H1 (cell line): ENCODE data around the gene FGF1. TPM values are rescaled to one million over a fixed set of nuclear protein-coding genes. Genes with fewer than 3 reads are reported as not detected.

Experiments used
- CTCF ChIA-PET: fragments of 300-600 bp; sonication (Branson Sonifier 250); formaldehyde crosslinking; loops from one replicate; lab custom pipeline; 2021; ENCODE audit not compliant: partially characterized antibody; lab: Charles Lee
- POLR2A ChIA-PET: fragments of 300-600 bp; sonication (Branson Sonifier 250); formaldehyde crosslinking; loops from one replicate; lab custom pipeline; 2021; ENCODE audit warnings: inconsistent platforms; ENCODE audit not compliant: partially characterized antibody; lab: Charles Lee
- DNase-seq, 2 experiments: peaks; one replicate each; pipeline versions ENCODE4 v3.0.0 to v3.0.0-alpha.2; 2010 to 2022; ENCODE audit warnings: low spot score in 2 of 2, low read depth in 1 of 2, mixed read lengths in 1 of 2
- FAIRE-seq: peaks from 2 replicates; lab custom pipeline; 2011; peaks lifted over from hg19 to GRCh38; lab: Jason Lieb, UNC
- H2AFZ ChIP-seq: 2 replicates; pipeline ENCODE4 v1.8.1; 2012; ENCODE audit warnings: low read length, inconsistent platforms
- H2AK5ac ChIP-seq: 2 replicates; pipeline ENCODE4 v1.6.1; 2013; ENCODE audit warnings: low read depth, low read length
- H2BK120ac ChIP-seq: replicated peaks from 2 replicates; pipeline ENCODE3; 2013; ENCODE audit warnings: low read depth, low read length, inconsistent platforms
- H2BK12ac ChIP-seq: 2 replicates; pipeline ENCODE4 v1.6.1; 2013; ENCODE audit warnings: low read depth, low read length
- H2BK15ac ChIP-seq: 2 replicates; pipeline ENCODE4 v1.6.1; 2013; ENCODE audit warnings: low read length
- H2BK20ac ChIP-seq: 2 replicates; pipeline ENCODE4 v1.6.1; 2013; ENCODE audit warnings: low read length
- H2BK5ac ChIP-seq: 2 replicates; pipeline ENCODE4 v1.6.1; 2013; ENCODE audit warnings: low read depth, low read length
- H3K14ac ChIP-seq: 2 replicates; pipeline ENCODE4 v1.6.1; 2013; ENCODE audit warnings: inconsistent platforms; ENCODE audit not compliant: insufficient read length
- H3K18ac ChIP-seq: 2 replicates; pipeline ENCODE4 v1.6.1; 2013; ENCODE audit warnings: low read length; ENCODE audit errors: extremely low read depth
- H3K23ac ChIP-seq: 2 replicates; pipeline ENCODE4 v1.6.1; 2013; ENCODE audit warnings: inconsistent platforms; ENCODE audit not compliant: insufficient read length
- H3K23me2 ChIP-seq: 2 replicates; pipeline ENCODE4 v1.6.1; 2013; ENCODE audit warnings: low read depth, low read length
- H3K27ac ChIP-seq: 2 replicates; pipeline ENCODE4 v1.6.1; 2011; ENCODE audit warnings: low read depth, low read length, inconsistent platforms
- H3K27me3 ChIP-seq, 4 experiments: replicated peaks in 1 of 4; 1 replicate in 1 of 4; 2 replicates in 3 of 4; pipeline versions ENCODE4 v1.6.1 to v1.8.1; 2011 to 2013; ENCODE audit warnings: low read length in 3 of 4, mild to moderate bottlenecking in 3 of 4, inconsistent platforms in 2 of 4, mixed read lengths in 2 of 4, moderate library complexity in 1 of 4; ENCODE audit not compliant: control insufficient read depth in 3 of 4, insufficient read depth in 3 of 4; ENCODE audit errors: extremely low read depth in 1 of 4
- H3K36me3 ChIP-seq, 4 experiments: 2 replicates each; pipeline versions ENCODE4 v1.6.1 to v1.8.1; 2011 to 2013; ENCODE audit warnings: mild to moderate bottlenecking in 4 of 4, low read length in 3 of 4, moderate library complexity in 2 of 4, control low read depth in 1 of 4, inconsistent platforms in 1 of 4; ENCODE audit not compliant: insufficient read depth in 4 of 4, control insufficient read depth in 2 of 4
- H3K4ac ChIP-seq: replicated peaks from 2 replicates; pipeline ENCODE3; 2013; ENCODE audit warnings: low read length, low read depth, mixed read lengths, inconsistent platforms; ENCODE audit not compliant: insufficient read length
- H3K4me1 ChIP-seq, 4 experiments: replicated peaks in 1 of 4; 1 replicate in 1 of 4; 2 replicates in 3 of 4; pipeline versions ENCODE4 v1.6.1 to v1.8.1; 2011 to 2013; ENCODE audit warnings: low read length in 3 of 4, inconsistent platforms in 2 of 4, mixed read lengths in 1 of 4; ENCODE audit not compliant: insufficient read depth in 4 of 4, control insufficient read depth in 3 of 4
- H3K4me2 ChIP-seq, 2 experiments: 2 replicates each; pipeline versions ENCODE4 v1.6.1 to v1.8.1; 2011 to 2013; ENCODE audit warnings: low read depth in 2 of 2, low read length in 2 of 2, control low read depth in 1 of 2, inconsistent platforms in 1 of 2, mild to moderate bottlenecking in 1 of 2; ENCODE audit not compliant: insufficient read depth in 1 of 2
- H3K4me3 ChIP-seq, 4 experiments: fragments of 200-600, 300-600 bp in 1 of 4; sonication (generic), shearing (Covaris generic), sonication (Bioruptor Twin) in 1 of 4; 2 replicates each; pipeline versions ENCODE4 v1.5.1 to v1.8.1; 2011 to 2016; ENCODE audit warnings: low read length in 4 of 4, low read depth in 3 of 4, control low read depth in 2 of 4, inconsistent platforms in 2 of 4, mild to moderate bottlenecking in 2 of 4, mixed read lengths in 1 of 4, moderate library complexity in 1 of 4; ENCODE audit not compliant: insufficient read depth in 2 of 4; ENCODE audit errors: extremely low read depth in 1 of 4
- H3K56ac ChIP-seq: replicated peaks from 2 replicates; pipeline ENCODE3; 2013; ENCODE audit warnings: low read depth, mild to moderate bottlenecking, mixed read lengths, low read length, inconsistent platforms; ENCODE audit not compliant: insufficient read length
- H3K79me1 ChIP-seq: 2 replicates; pipeline ENCODE4 v1.6.1; 2013; ENCODE audit warnings: low read depth, low read length, control low read depth
- H3K79me2 ChIP-seq, 2 experiments: 2 replicates each; pipeline versions ENCODE4 v1.6.1 to v1.8.1; 2012 to 2013; ENCODE audit warnings: low read length in 2 of 2, mild to moderate bottlenecking in 2 of 2, inconsistent platforms in 1 of 2; ENCODE audit not compliant: insufficient read depth in 2 of 2, control insufficient read depth in 1 of 2
- H3K9ac ChIP-seq, 4 experiments: replicated peaks in 1 of 4; 1 replicate in 1 of 4; 2 replicates in 3 of 4; pipeline versions ENCODE4 v1.6.1 to v1.8.1; 2011 to 2013; ENCODE audit warnings: low read depth in 3 of 4, low read length in 3 of 4, control low read depth in 2 of 4, mild to moderate bottlenecking in 2 of 4, moderate library complexity in 2 of 4, inconsistent platforms in 1 of 4; ENCODE audit errors: extremely low read depth in 1 of 4
- H3K9me3 ChIP-seq, 2 experiments: 2 replicates each; pipeline versions ENCODE4 v1.6.1 to v1.8.1; 2012 to 2013; ENCODE audit warnings: mild to moderate bottlenecking in 2 of 2, moderate library complexity in 2 of 2, control low read depth in 1 of 2, inconsistent platforms in 1 of 2, low read depth in 1 of 2, low read length in 1 of 2, mixed read lengths in 1 of 2; ENCODE audit not compliant: insufficient read depth in 2 of 2
- H4K20me1 ChIP-seq, 2 experiments: replicated peaks in 1 of 2; 2 replicates each; pipeline versions ENCODE3 to v1.8.1; 2011 to 2013; ENCODE audit warnings: inconsistent platforms in 2 of 2, low read length in 2 of 2, mild to moderate bottlenecking in 1 of 2; ENCODE audit not compliant: insufficient read depth in 2 of 2, control insufficient read depth in 1 of 2
- H4K5ac ChIP-seq: 2 replicates; pipeline ENCODE4 v1.6.1; 2013; ENCODE audit warnings: low read length, low read depth, mixed read lengths, inconsistent platforms; ENCODE audit not compliant: insufficient read length
- H4K8ac ChIP-seq: 2 replicates; pipeline ENCODE4 v1.8.0; 2013; ENCODE audit warnings: mild to moderate bottlenecking, moderate library complexity, low read length, inconsistent platforms; ENCODE audit not compliant: insufficient read depth; ENCODE audit errors: extremely low read depth
- H4K91ac ChIP-seq: replicated peaks from 2 replicates; pipeline ENCODE3; 2013; ENCODE audit warnings: low read length, mixed read lengths, inconsistent platforms; ENCODE audit not compliant: insufficient read length
- BACH1 ChIP-seq: IDR thresholded peaks from 2 replicates; pipeline ENCODE4 v1.6.1; 2012; ENCODE audit warnings: low read length, improper control_type of control experiment
- BCL11A ChIP-seq, 2 experiments: IDR thresholded peaks; one replicate each; pipeline ENCODE4 v1.6.1; 2011; ENCODE audit warnings: low read depth in 2 of 2, low read length in 2 of 2, mild to moderate bottlenecking in 2 of 2
- CBX5 ChIP-seq: fragments of 300-800, 300-1000 bp; sonication (generic); IDR thresholded peaks from 2 replicates; pipeline ENCODE4 v1.7.1; 2016; ENCODE audit warnings: antibody characterized with exemption, low read length, low read depth
- CTBP2 ChIP-seq: IDR thresholded peaks from 2 replicates; pipeline ENCODE4 v1.7.0; 2011; ENCODE audit warnings: borderline replicate concordance, mild to moderate bottlenecking, moderate library complexity, mixed read lengths, low read length; ENCODE audit not compliant: insufficient read depth, insufficient read length
- KDM5A ChIP-seq: fragments of 200-600 bp; IDR thresholded peaks from 2 replicates; pipeline ENCODE4 v1.7.1; 2012; ENCODE audit warnings: mild to moderate bottlenecking, low read length, inconsistent platforms, mixed read lengths
- RAD21 ChIP-seq, 2 experiments: IDR thresholded peaks in 1 of 2; conservative IDR thresholded peaks in 1 of 2; 2 replicates each; pipeline ENCODE4 v1.6.1; 2011; ENCODE audit warnings: low read depth in 2 of 2, low read length in 2 of 2, improper control_type of control experiment in 1 of 2, inconsistent platforms in 1 of 2, mild to moderate bottlenecking in 1 of 2, moderate library complexity in 1 of 2
- SIX5 ChIP-seq: IDR thresholded peaks from 2 replicates; pipeline ENCODE4 v1.6.1; 2011; ENCODE audit warnings: mild to moderate bottlenecking, low read depth, low read length
- SP2 ChIP-seq: IDR thresholded peaks from 2 replicates; pipeline ENCODE4 v1.6.1; 2012; ENCODE audit warnings: mild to moderate bottlenecking, low read length, inconsistent platforms
- WGBS, 2 experiments: shearing (Covaris generic) in 1 of 2; methylation state at CpG; one replicate each; pipeline versions ENCODE4 v1.1.6 to v1.1.7; 2013 to 2015; ENCODE audit warnings: low lambda C conversion rate in 2 of 2, mixed read lengths in 2 of 2, inconsistent platforms in 1 of 2, low coverage in 1 of 2, missing lambda C conversion rate in 1 of 2; ENCODE audit not compliant: insufficient replicate concordance in 2 of 2, insufficient coverage in 1 of 2, insufficient read length in 1 of 2; ENCODE audit errors: extremely low coverage in 1 of 2, missing lambda C conversion rate in 1 of 2; 5-methylcytosine and 5-hydroxymethylcytosine counted together
- polyA plus RNA-seq, 7 experiments: library from polyadenylated mRNA; depleted of rRNA in 3 of 7; stranded (reverse) in 5 of 7; unstranded in 2 of 7; fragments of >200 nt in 5 of 7; fragments of 200-250 nt in 2 of 7; gene quantifications; 1 replicate in 5 of 7; 2 replicates in 1 of 7; 4 replicates in 1 of 7; pipeline versions ENCODE4 v1.2.1 to v1.2.3, GENCODE V29; 2011 to 2013; ENCODE audit warnings: missing spikeins in 2 of 7, mixed read lengths in 2 of 7
- total RNA-seq: library from RNA; stranded (reverse); fragmentation: NEBNext Ultra II Directional; extraction: Animal tissue kit (Norgen Biotek cat#: 25700); gene quantifications from 2 replicates; pipeline ENCODE4 v1.2.1, GENCODE V29; 2021
- TF ChIP-seq, protein P1 (sequence below): IDR thresholded peaks from 2 replicates; pipeline ENCODE4 v1.6.1; 2011; ENCODE audit warnings: low read depth, mild to moderate bottlenecking, low read length; ENCODE audit not compliant: insufficient read depth
- TF ChIP-seq, protein P2 (sequence below): IDR thresholded peaks from 2 replicates; pipeline ENCODE4 v1.6.1; 2012; ENCODE audit warnings: inconsistent platforms

FGF1 gene
- total and polyA plus RNA-seq, 2 of the 8 experiments (the other 6 are each of a cell fraction or from before 2014, with no cell fraction given) = 0.30 to 0.50 TPM

- no peak overlapping the region for H3K4ac ChIP-seq
- H3K27me3 ChIP-seq = no peaks in the 10 kb centered on the region
- 0 out of 2 replicates have a peak overlapping the region, but pooled peaks have one; percentile 86 for H2BK5ac ChIP-seq
- no peak overlapping the region for H3K56ac ChIP-seq
- H3K4me1 ChIP-seq = peaks cover 0 to 8% (median 5%) of the 10 kb centered on the region in 4 experiments; a peak in 5 of 7 replicates
- no peaks in the 10 kb centered on the region for H3K79me2 ChIP-seq
- CTCF ChIA-PET = interaction anchor here (0.9 to 13.2 kb wide), 10 partner anchors 35 to 330 kb away, joined by 3 to 191 read pairs (median 4); partner anchors contain the start of gene SPRY4
- no peak overlapping the region for H3K9ac ChIP-seq
- H3K4me3 ChIP-seq = peak overlapping the region; percentile 16 to 61 (median 37); a peak in 6 of 8 replicates
- no peak overlapping the region for H3K23ac ChIP-seq
- H4K20me1 ChIP-seq = no peaks in the 10 kb centered on the region
- no peak overlapping the region for H2BK15ac ChIP-seq
- TF ChIP-seq RAD21 (IDR thresholded peaks at IDR 0.05 in 1 of 2, conservative IDR thresholded peaks at IDR 0.05 in 1 of 2; ENCODE audit: low read depth in 2 of 2, low read length in 2 of 2) (no peak), BACH1 (no peak), SP2 (no peak), BCL11A (IDR thresholded peaks at IDR 0.05; ENCODE audit: low read depth in 2 of 2, low read length in 2 of 2) (no peak), CTBP2 (no peak), CBX5 (no peak), SIX5 (no peak), KDM5A (no peak)
- TF ChIP-seq, protein P1, sequence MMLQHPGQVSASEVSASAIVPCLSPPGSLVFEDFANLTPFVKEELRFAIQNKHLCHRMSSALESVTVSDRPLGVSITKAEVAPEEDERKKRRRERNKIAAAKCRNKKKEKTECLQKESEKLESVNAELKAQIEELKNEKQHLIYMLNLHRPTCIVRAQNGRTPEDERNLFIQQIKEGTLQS = no peak
- TF ChIP-seq, protein P2, sequence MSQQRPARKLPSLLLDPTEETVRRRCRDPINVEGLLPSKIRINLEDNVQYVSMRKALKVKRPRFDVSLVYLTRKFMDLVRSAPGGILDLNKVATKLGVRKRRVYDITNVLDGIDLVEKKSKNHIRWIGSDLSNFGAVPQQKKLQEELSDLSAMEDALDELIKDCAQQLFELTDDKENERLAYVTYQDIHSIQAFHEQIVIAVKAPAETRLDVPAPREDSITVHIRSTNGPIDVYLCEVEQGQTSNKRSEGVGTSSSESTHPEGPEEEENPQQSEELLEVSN = no peak
- FAIRE-seq (no peak), DNase-seq (no peak)
- no peaks in the 10 kb centered on the region for H3K9me3 ChIP-seq
- WGBS, 2 experiments = 69% methylated on average over 6 of the region's 6 CpGs; no CpG with 5 or more reads in 1 of the 2 experiments
- no peaks in the 10 kb centered on the region for H3K79me1 ChIP-seq
- no peak overlapping the region for H2BK12ac ChIP-seq
- no peaks in the 10 kb centered on the region; the same call in 1 of the 2 replicates for H3K23me2 ChIP-seq
- H3K4me2 ChIP-seq = peak overlapping the region; percentile 72 to 76
- H2AFZ ChIP-seq = no peak overlapping the region
- H4K8ac ChIP-seq = no peak overlapping the region
- H2BK20ac ChIP-seq = no peak overlapping the region
- no peak overlapping the region for H4K5ac ChIP-seq
- no peaks in the 10 kb centered on the region for H3K36me3 ChIP-seq
- H3K27ac ChIP-seq = no peak overlapping the region
- H4K91ac ChIP-seq = no peak overlapping the region
- no peak overlapping the region for H2BK120ac ChIP-seq
- POLR2A ChIA-PET = interaction anchor here (1.0 to 6.0 kb wide), 6 partner anchors 11 to 243 kb away, joined by 3 to 40 read pairs (median 4); partner anchors contain the start of gene SPRY4
- peak overlapping the region; percentile 28; the same call in 1 of the 2 replicates for H3K18ac ChIP-seq
- H3K14ac ChIP-seq = no peak overlapping the region
- no peak overlapping the region for H2AK5ac ChIP-seq
Observed at GRCh38 chr5:142552107-142552506, 133.8 kb downstream of the FGF1 start.
